ENCODE measurements around the gene MCTP1. TPM values are rescaled to one million over a fixed set of nuclear protein-coding genes. Genes with fewer than 3 reads are reported as not detected.

Gene MCTP1
- total and polyA plus RNA-seq, 2 donors from 2014 or later, result 1.4 to 19.3 TPM

DNA sequence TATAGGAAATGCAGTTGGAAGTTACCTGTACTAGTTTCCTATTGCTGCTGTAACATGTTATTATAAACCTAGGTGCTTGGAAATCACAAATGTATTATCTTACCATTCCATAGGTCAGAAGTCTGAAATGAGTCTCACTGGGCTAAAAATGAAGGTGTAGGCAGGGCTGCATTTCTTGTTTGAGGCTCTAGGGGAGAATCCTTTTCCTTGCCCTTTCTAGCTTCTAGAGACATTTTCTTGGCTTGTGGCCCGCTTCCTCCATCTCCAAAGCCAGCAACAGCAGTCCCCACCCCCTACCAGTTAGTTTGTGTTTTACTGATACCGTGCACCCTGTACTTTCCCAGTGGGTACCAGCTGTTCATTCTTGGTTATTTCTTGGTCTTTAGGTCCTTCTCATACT is 513.2 kb downstream of the MCTP1 start:
- FAIRE-seq (no peak), DNase-seq (no peak)
- Histone ChIP-seq H3K27me3 (ENCODE audit: control insufficient read depth, insufficient read depth, low read length) (no peaks in the 10 kb centered on the region), H3K36me3 (ENCODE audit: control insufficient read depth in 2 of 3, insufficient read depth in 3 of 3, low read length in 3 of 3) (no peaks in the 10 kb centered on the region), H3K4me1 (ENCODE audit: control insufficient read depth in 2 of 3, insufficient read depth in 2 of 3, low read depth in 1 of 3, low read length in 3 of 3) (no peaks in the 10 kb centered on the region), H3K4me3 (ENCODE audit: low read length in 3 of 3) (no peak overlapping the region), H3K9me3 (ENCODE audit: control insufficient read depth in 2 of 3, insufficient read depth in 1 of 3, low read length in 3 of 3) (no peaks in the 10 kb centered on the region), H3K27ac (ENCODE audit: low read depth in 2 of 2, low read length in 2 of 2) (no peak overlapping the region), H3K9ac (ENCODE audit: low read length in 3 of 3) (no peak overlapping the region)
- intact Hi-C loops (cut with DNase I), result no loop called here
- TF ChIP-seq, protein P1, sequence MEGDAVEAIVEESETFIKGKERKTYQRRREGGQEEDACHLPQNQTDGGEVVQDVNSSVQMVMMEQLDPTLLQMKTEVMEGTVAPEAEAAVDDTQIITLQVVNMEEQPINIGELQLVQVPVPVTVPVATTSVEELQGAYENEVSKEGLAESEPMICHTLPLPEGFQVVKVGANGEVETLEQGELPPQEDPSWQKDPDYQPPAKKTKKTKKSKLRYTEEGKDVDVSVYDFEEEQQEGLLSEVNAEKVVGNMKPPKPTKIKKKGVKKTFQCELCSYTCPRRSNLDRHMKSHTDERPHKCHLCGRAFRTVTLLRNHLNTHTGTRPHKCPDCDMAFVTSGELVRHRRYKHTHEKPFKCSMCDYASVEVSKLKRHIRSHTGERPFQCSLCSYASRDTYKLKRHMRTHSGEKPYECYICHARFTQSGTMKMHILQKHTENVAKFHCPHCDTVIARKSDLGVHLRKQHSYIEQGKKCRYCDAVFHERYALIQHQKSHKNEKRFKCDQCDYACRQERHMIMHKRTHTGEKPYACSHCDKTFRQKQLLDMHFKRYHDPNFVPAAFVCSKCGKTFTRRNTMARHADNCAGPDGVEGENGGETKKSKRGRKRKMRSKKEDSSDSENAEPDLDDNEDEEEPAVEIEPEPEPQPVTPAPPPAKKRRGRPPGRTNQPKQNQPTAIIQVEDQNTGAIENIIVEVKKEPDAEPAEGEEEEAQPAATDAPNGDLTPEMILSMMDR (IDR thresholded peaks at IDR 0.05; ENCODE audit: borderline replicate concordance, extremely low read depth, insufficient read depth), result no peak

GRCh38 chr5:94769996-94770395 is 514.9 kb downstream of the MCTP1 start:
- H3K4me1 ChIP-seq (ENCODE audit: control insufficient read depth in 2 of 3, insufficient read depth in 2 of 3, low read depth in 1 of 3, low read length in 3 of 3), result no peaks in the 10 kb centered on the region
- H3K36me3 ChIP-seq (ENCODE audit: control insufficient read depth in 2 of 3, insufficient read depth in 3 of 3, low read length in 3 of 3), result no peaks in the 10 kb centered on the region
- no peaks in the 10 kb centered on the region for H3K27me3 ChIP-seq (ENCODE audit: control insufficient read depth, insufficient read depth, low read length)
- intact Hi-C loops (cut with DNase I), result no loop called here
- H3K4me3 ChIP-seq (ENCODE audit: low read length in 3 of 3), result no peak overlapping the region
- H3K9me3 ChIP-seq (ENCODE audit: control insufficient read depth in 2 of 3, insufficient read depth in 1 of 3, low read length in 3 of 3), result no peaks in the 10 kb centered on the region
- TF ChIP-seq, protein P1 (IDR thresholded peaks at IDR 0.05; ENCODE audit: borderline replicate concordance, extremely low read depth, insufficient read depth), result no peak
- no peak for DNase-seq
- H3K27ac ChIP-seq (ENCODE audit: low read depth in 2 of 2, low read length in 2 of 2), result no peak overlapping the region
- no peak for FAIRE-seq
- H3K9ac ChIP-seq (ENCODE audit: low read length in 3 of 3), result no peak overlapping the region

GRCh38 chr5:94761786-94762185 is 523.1 kb downstream of the MCTP1 start:
- no peaks in the 10 kb centered on the region for H3K36me3 ChIP-seq (ENCODE audit: control insufficient read depth in 2 of 3, insufficient read depth in 3 of 3, low read length in 3 of 3)
- FAIRE-seq, result no peak
- intact Hi-C loops (cut with DNase I), result no loop called here

More at GRCh38 chr5:94761786-94762185, 523.1 kb downstream of the MCTP1 start:
- TF ChIP-seq, protein P1 (IDR thresholded peaks at IDR 0.05; ENCODE audit: borderline replicate concordance, extremely low read depth, insufficient read depth), result no peak
- no peaks in the 10 kb centered on the region for H3K9me3 ChIP-seq (ENCODE audit: control insufficient read depth in 2 of 3, insufficient read depth in 1 of 3, low read length in 3 of 3)
- no peaks in the 10 kb centered on the region for H3K27me3 ChIP-seq (ENCODE audit: control insufficient read depth, insufficient read depth, low read length)
- DNase-seq, result no peak
- H3K4me3 ChIP-seq (ENCODE audit: low read length in 3 of 3), result no peak overlapping the region
- H3K4me1 ChIP-seq (ENCODE audit: control insufficient read depth in 2 of 3, insufficient read depth in 2 of 3, low read depth in 1 of 3, low read length in 3 of 3), result no peaks in the 10 kb centered on the region
- H3K27ac ChIP-seq (ENCODE audit: low read depth in 2 of 2, low read length in 2 of 2), result no peak overlapping the region
- no peak overlapping the region for H3K9ac ChIP-seq (ENCODE audit: low read length in 3 of 3)

Data from kidney (tissue), 14 donors.